ENCODE measurements around the gene AMBRA1.

AMBRA1 gene

GRCh38 chr11:46475926-46476545 is 117.8 kb downstream of the AMBRA1 start:
- DNase-seq (ENCODE audit: low read depth in 2 of 2, low spot score in 1 of 2): no peak

GRCh38 chr11:46475051-46475925 is 118.5 kb downstream of the AMBRA1 start:
- DNase-seq (ENCODE audit: low read depth in 2 of 2, low spot score in 1 of 2): no peak

GRCh38 chr11:46472662-46472994 is 121.2 kb downstream of the AMBRA1 start:
- DNase-seq (ENCODE audit: low read depth in 2 of 2, low spot score in 1 of 2): no peak

- no peak for DNase-seq (ENCODE audit: low read depth in 2 of 2, low spot score in 1 of 2)
Measured at GRCh38 chr11:46471943-46472661, 121.7 kb downstream of the AMBRA1 start.

- DNase-seq (ENCODE audit: low read depth in 2 of 2, low spot score in 1 of 2): no peak
Measured at GRCh38 chr11:46469926-46470325, 123.9 kb downstream of the AMBRA1 start.

GRCh38 chr11:46465683-46466082 is 128.1 kb downstream of the AMBRA1 start:
- DNase-seq (ENCODE audit: low read depth in 2 of 2, low spot score in 1 of 2): no peak

GRCh38 chr11:46463701-46464421 is 130.0 kb downstream of the AMBRA1 start:
- DNase-seq (ENCODE audit: low read depth in 2 of 2, low spot score in 1 of 2): no peak

- DNase-seq (ENCODE audit: low read depth in 2 of 2, low spot score in 1 of 2): no peak
Measured at GRCh38 chr11:46461461-46461927, 132.3 kb downstream of the AMBRA1 start.

- DNase-seq (ENCODE audit: low read depth in 2 of 2, low spot score in 1 of 2): no peak
Measured at GRCh38 chr11:46458491-46458890, 135.3 kb downstream of the AMBRA1 start.

- DNase-seq (ENCODE audit: low read depth in 2 of 2, low spot score in 1 of 2): no peak
Measured at GRCh38 chr11:46457659-46458424, 136.0 kb downstream of the AMBRA1 start.

GRCh38 chr11:46457021-46457420 is 136.8 kb downstream of the AMBRA1 start:
- DNase-seq (ENCODE audit: low read depth in 2 of 2, low spot score in 1 of 2): no peak

- no peak for DNase-seq (ENCODE audit: low read depth in 2 of 2, low spot score in 1 of 2)
Measured at GRCh38 chr11:46456269-46457001, 137.4 kb downstream of the AMBRA1 start.

GRCh38 chr11:46455834-46456233 is 138.0 kb downstream of the AMBRA1 start:
- DNase-seq (ENCODE audit: low read depth in 2 of 2, low spot score in 1 of 2): no peak

GRCh38 chr11:46452918-46453517 is 140.8 kb downstream of the AMBRA1 start:
- DNase-seq (ENCODE audit: low read depth in 2 of 2, low spot score in 1 of 2): no peak

- DNase-seq (ENCODE audit: low read depth in 2 of 2, low spot score in 1 of 2): no peak
Measured at GRCh38 chr11:46451759-46452158, 142.1 kb downstream of the AMBRA1 start.

- no peak for DNase-seq (ENCODE audit: low read depth in 2 of 2, low spot score in 1 of 2)
Measured at GRCh38 chr11:46450846-46451477, 142.9 kb downstream of the AMBRA1 start.

- DNase-seq (ENCODE audit: low read depth in 2 of 2, low spot score in 1 of 2): no peak
Measured at GRCh38 chr11:46447544-46447943, 146.3 kb downstream of the AMBRA1 start.

- no peak for DNase-seq (ENCODE audit: low read depth in 2 of 2, low spot score in 1 of 2)
Measured at GRCh38 chr11:46445920-46446771, 147.7 kb downstream of the AMBRA1 start.
